Mesendoderm (in vitro differentiated cells): ENCODE results near the gene ZBBX.

ENCODE experiments used
- DNase-seq: peaks from one replicate; pipeline ENCODE4 v3.0.0; 2013
- H2AK5ac ChIP-seq: 2 replicates; pipeline ENCODE4 v1.6.1; 2013; ENCODE audit warnings: low read length, inconsistent platforms
- H2BK120ac ChIP-seq: 2 replicates; pipeline ENCODE4 v1.6.1; 2013; ENCODE audit warnings: low read depth, mild to moderate bottlenecking, low read length, moderate library complexity, mixed read lengths
- H2BK15ac ChIP-seq: replicated peaks from 2 replicates; pipeline ENCODE4 v1.6.1; 2013; ENCODE audit warnings: low read depth, mild to moderate bottlenecking, moderate library complexity
- H2BK5ac ChIP-seq: 2 replicates; pipeline ENCODE4 v1.6.1; 2013; ENCODE audit warnings: low read length, inconsistent platforms
- H3K18ac ChIP-seq: 2 replicates; pipeline ENCODE4 v1.6.1; 2013; ENCODE audit warnings: mild to moderate bottlenecking, low read length, mixed read lengths
- H3K23ac ChIP-seq: one replicate; pipeline ENCODE4 v1.6.1; 2013; ENCODE audit warnings: low read length
- H3K27ac ChIP-seq: 2 replicates; pipeline ENCODE4 v1.5.1; 2013; ENCODE audit warnings: low read depth, mild to moderate bottlenecking, inconsistent platforms, low read length, moderate library complexity
- H3K27me3 ChIP-seq: 2 replicates; pipeline ENCODE4 v1.6.1; 2013; ENCODE audit warnings: low read length, control low read depth, mild to moderate bottlenecking, inconsistent platforms; ENCODE audit not compliant: insufficient read depth, poor library complexity
- H3K36me3 ChIP-seq: 2 replicates; pipeline ENCODE4 v1.6.1; 2013; ENCODE audit warnings: low read length, inconsistent platforms; ENCODE audit not compliant: control insufficient read depth, insufficient read depth
- H3K4ac ChIP-seq: one replicate; pipeline ENCODE4 v1.6.1; 2013; ENCODE audit warnings: low read depth, mild to moderate bottlenecking, low read length, moderate library complexity
- H3K4me1 ChIP-seq: 2 replicates; pipeline ENCODE4 v1.6.1; 2013; ENCODE audit warnings: low read depth, low read length, inconsistent platforms; ENCODE audit not compliant: control insufficient read depth
- H3K4me2 ChIP-seq: 2 replicates; pipeline ENCODE4 v1.6.1; 2013; ENCODE audit warnings: low read length
- H3K4me3 ChIP-seq: 2 replicates; pipeline ENCODE4 v1.5.1; 2013; ENCODE audit warnings: mild to moderate bottlenecking, low read length
- H3K56ac ChIP-seq: one replicate; pipeline ENCODE4 v1.6.1; 2013; ENCODE audit warnings: low read length
- H3K79me1 ChIP-seq: 2 replicates; pipeline ENCODE4 v1.6.1; 2013; ENCODE audit warnings: low read length, inconsistent platforms
- H3K79me2 ChIP-seq: 2 replicates; pipeline ENCODE4 v1.6.1; 2013; ENCODE audit warnings: mild to moderate bottlenecking, low read length; ENCODE audit not compliant: control insufficient read depth, insufficient read depth
- H3K9ac ChIP-seq: 2 replicates; pipeline ENCODE4 v1.6.1; 2013; ENCODE audit warnings: low read length, inconsistent platforms
- H4K5ac ChIP-seq: one replicate; pipeline ENCODE4 v1.6.1; 2013; ENCODE audit warnings: low read length
- H4K8ac ChIP-seq: one replicate; pipeline ENCODE4 v1.6.1; 2013; ENCODE audit warnings: low read depth, mild to moderate bottlenecking, control low read depth, low read length, moderate library complexity
- WGBS: extraction: QIAGEN DNeasy Blood & Tissue Kit; methylation state at CpG from one replicate; pipeline ENCODE4 v1.1.7; 2013; ENCODE audit warnings: low lambda C conversion rate, missing lambda C conversion rate; ENCODE audit not compliant: insufficient coverage; ENCODE audit errors: extremely low coverage; 5-methylcytosine and 5-hydroxymethylcytosine counted together

Gene ZBBX

GRCh38 chr3:167241048-167241845 lies 138.8 kb downstream of the ZBBX start:
- H3K18ac ChIP-seq = no peak overlapping the region
- H3K27ac ChIP-seq = no peak overlapping the region
- H3K4ac ChIP-seq = no peak overlapping the region
- H3K36me3 ChIP-seq = no peaks in the 10 kb centered on the region
- no peak for DNase-seq
- no peak overlapping the region for H2BK15ac ChIP-seq
- no peak overlapping the region for H3K23ac ChIP-seq
- H3K79me2 ChIP-seq = no peaks in the 10 kb centered on the region
- H4K8ac ChIP-seq = no peak overlapping the region
- no peak overlapping the region for H4K5ac ChIP-seq
- H3K4me3 ChIP-seq = no peak overlapping the region
- H2AK5ac ChIP-seq = no peak overlapping the region
- H2BK120ac ChIP-seq = no peak overlapping the region
- no CpG with 5 or more reads among the region's 1 CpG for WGBS
- H3K4me1 ChIP-seq = no peaks in the 10 kb centered on the region
- no peaks in the 10 kb centered on the region for H3K27me3 ChIP-seq
- H3K9ac ChIP-seq = no peak overlapping the region
- H3K56ac ChIP-seq = no peak overlapping the region
- no peaks in the 10 kb centered on the region for H3K79me1 ChIP-seq
- H3K4me2 ChIP-seq = no peak overlapping the region
- no peak overlapping the region for H2BK5ac ChIP-seq

- H3K36me3 ChIP-seq = no peaks in the 10 kb centered on the region
- no peaks in the 10 kb centered on the region for H3K27me3 ChIP-seq
- no peak overlapping the region for H3K18ac ChIP-seq
- H3K9ac ChIP-seq = no peak overlapping the region
- no peaks in the 10 kb centered on the region for H3K79me1 ChIP-seq
- H3K23ac ChIP-seq = no peak overlapping the region
- H2BK5ac ChIP-seq = no peak overlapping the region
- DNase-seq = no peak
- H4K8ac ChIP-seq = no peak overlapping the region
- no peak overlapping the region for H2BK15ac ChIP-seq
- no peak overlapping the region for H3K4me3 ChIP-seq
- H2BK120ac ChIP-seq = no peak overlapping the region
- no peak overlapping the region for H3K4ac ChIP-seq
- H3K56ac ChIP-seq = no peak overlapping the region
- no peak overlapping the region for H3K27ac ChIP-seq
- H2AK5ac ChIP-seq = no peak overlapping the region
- H3K79me2 ChIP-seq = no peaks in the 10 kb centered on the region
- WGBS = no CpG with 5 or more reads among the region's 3 CpGs
- H3K4me2 ChIP-seq = no peak overlapping the region
- H3K4me1 ChIP-seq = no peaks in the 10 kb centered on the region
- no peak overlapping the region for H4K5ac ChIP-seq
Observed at GRCh38 chr3:167228135-167228534, 152.0 kb downstream of the ZBBX start.

GRCh38 chr3:167225821-167226220 lies 154.3 kb downstream of the ZBBX start:
- no peak overlapping the region for H3K18ac ChIP-seq
- H2BK120ac ChIP-seq = no peak overlapping the region
- no peak for DNase-seq
- no CpG with 5 or more reads among the region's 1 CpG for WGBS
- no peak overlapping the region for H3K27ac ChIP-seq
- H3K4me2 ChIP-seq = no peak overlapping the region
- no peak overlapping the region for H3K23ac ChIP-seq
- no peaks in the 10 kb centered on the region for H3K79me2 ChIP-seq
- no peak overlapping the region for H2BK15ac ChIP-seq
- H2BK5ac ChIP-seq = no peak overlapping the region
- H3K9ac ChIP-seq = no peak overlapping the region
- no peak overlapping the region for H4K5ac ChIP-seq
- H3K79me1 ChIP-seq = no peaks in the 10 kb centered on the region
- H3K56ac ChIP-seq = no peak overlapping the region
- H2AK5ac ChIP-seq = no peak overlapping the region
- no peaks in the 10 kb centered on the region for H3K36me3 ChIP-seq
- H3K4me3 ChIP-seq = no peak overlapping the region
- no peak overlapping the region for H4K8ac ChIP-seq
- H3K4me1 ChIP-seq = no peaks in the 10 kb centered on the region
- H3K27me3 ChIP-seq = no peaks in the 10 kb centered on the region
- no peak overlapping the region for H3K4ac ChIP-seq

GRCh38 chr3:167209011-167209410 lies 171.1 kb downstream of the ZBBX start:
- Histone ChIP-seq H2BK5ac (no peak overlapping the region), H3K18ac (no peak overlapping the region)

GRCh38 chr3:167203062-167203461 lies 177.0 kb downstream of the ZBBX start:
- no peak overlapping the region for H3K4me2 ChIP-seq
- no peak overlapping the region for H2BK5ac ChIP-seq
- no peaks in the 10 kb centered on the region for H3K79me1 ChIP-seq
- no peak overlapping the region for H2AK5ac ChIP-seq
- H3K9ac ChIP-seq = no peak overlapping the region
- no peaks in the 10 kb centered on the region for H3K4me1 ChIP-seq
- H3K27ac ChIP-seq = no peak overlapping the region
- no peaks in the 10 kb centered on the region for H3K36me3 ChIP-seq
- H3K56ac ChIP-seq = no peak overlapping the region
- H3K18ac ChIP-seq = no peak overlapping the region
- no peak overlapping the region for H3K4ac ChIP-seq
- no peaks in the 10 kb centered on the region for H3K79me2 ChIP-seq
- WGBS = no CpG with 5 or more reads among the region's 1 CpG
- no peak overlapping the region for H4K5ac ChIP-seq
- H2BK120ac ChIP-seq = no peak overlapping the region
- H4K8ac ChIP-seq = no peak overlapping the region
- H3K23ac ChIP-seq = no peak overlapping the region
- no peaks in the 10 kb centered on the region for H3K27me3 ChIP-seq
- H2BK15ac ChIP-seq = no peak overlapping the region
- DNase-seq = no peak
- no peak overlapping the region for H3K4me3 ChIP-seq

More at GRCh38 chr3:167209011-167209410, 171.1 kb downstream of the ZBBX start:
- H4K5ac ChIP-seq = no peak overlapping the region
- no peak overlapping the region for H3K27ac ChIP-seq
- H3K79me1 ChIP-seq = no peaks in the 10 kb centered on the region
- no peak overlapping the region for H3K56ac ChIP-seq
- H3K27me3 ChIP-seq = no peaks in the 10 kb centered on the region
- no peaks in the 10 kb centered on the region for H3K4me1 ChIP-seq
- H3K36me3 ChIP-seq = no peaks in the 10 kb centered on the region
- H3K23ac ChIP-seq = no peak overlapping the region
- no peak overlapping the region for H4K8ac ChIP-seq
- no peak overlapping the region for H2BK120ac ChIP-seq
- H3K4ac ChIP-seq = no peak overlapping the region
- H2BK15ac ChIP-seq = no peak overlapping the region
- no peak overlapping the region for H3K4me3 ChIP-seq
- H3K9ac ChIP-seq = no peak overlapping the region
- no peak overlapping the region for H2AK5ac ChIP-seq
- no peak overlapping the region for H3K4me2 ChIP-seq
- no peaks in the 10 kb centered on the region for H3K79me2 ChIP-seq
- peak; percentile 22 for DNase-seq
